Measurements from ENCODE around the gene UNK. TPM values are rescaled to one million over a fixed set of nuclear protein-coding genes. Genes with fewer than 3 reads are reported as not detected.
A peak's percentile ranks its signal among the peaks of the same experiment; 100 is the strongest.

Gene UNK
- total and polyA plus RNA-seq, 2 of the 13 experiments (the other 11 are each of a cell fraction or from before 2014, with no cell fraction given) = 31.6 to 33.0 TPM

DNA sequence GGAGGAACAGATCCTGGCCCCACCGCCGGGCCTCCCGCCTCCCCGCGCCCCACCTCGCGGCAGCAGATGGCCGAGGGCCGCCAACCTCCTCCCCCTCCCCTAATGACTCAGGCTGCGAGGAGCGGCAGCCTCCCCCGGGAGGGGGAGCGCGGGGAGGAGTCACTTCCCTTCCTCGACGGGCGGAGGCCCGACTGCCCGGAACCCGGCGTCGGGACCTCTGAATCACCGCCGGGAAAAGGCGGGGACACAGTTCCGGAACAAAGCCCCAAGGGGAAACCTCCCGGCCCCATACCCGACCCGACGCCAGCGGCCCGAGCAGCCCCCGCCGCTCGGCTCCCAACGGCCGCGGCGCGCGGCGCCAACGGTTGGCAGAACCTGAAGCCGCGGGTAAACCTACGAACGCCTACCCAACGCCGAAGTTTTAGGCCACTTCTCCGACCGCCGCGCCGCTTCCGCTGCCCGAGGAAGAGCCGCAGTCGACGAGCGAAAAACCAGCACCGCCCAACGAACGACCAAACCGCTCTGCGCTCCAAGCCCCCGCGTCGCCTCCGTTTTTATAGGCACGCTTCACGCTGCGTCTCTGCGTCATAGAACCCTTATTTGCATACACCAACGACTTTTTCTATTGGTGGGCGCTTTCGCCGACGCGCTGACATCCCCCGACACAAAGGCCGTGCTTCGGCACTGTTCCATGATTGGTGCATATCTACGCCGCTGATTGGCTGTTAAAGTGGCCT is 5.2 kb upstream of the UNK start (continued):
- TF ChIP-seq, protein P1, sequence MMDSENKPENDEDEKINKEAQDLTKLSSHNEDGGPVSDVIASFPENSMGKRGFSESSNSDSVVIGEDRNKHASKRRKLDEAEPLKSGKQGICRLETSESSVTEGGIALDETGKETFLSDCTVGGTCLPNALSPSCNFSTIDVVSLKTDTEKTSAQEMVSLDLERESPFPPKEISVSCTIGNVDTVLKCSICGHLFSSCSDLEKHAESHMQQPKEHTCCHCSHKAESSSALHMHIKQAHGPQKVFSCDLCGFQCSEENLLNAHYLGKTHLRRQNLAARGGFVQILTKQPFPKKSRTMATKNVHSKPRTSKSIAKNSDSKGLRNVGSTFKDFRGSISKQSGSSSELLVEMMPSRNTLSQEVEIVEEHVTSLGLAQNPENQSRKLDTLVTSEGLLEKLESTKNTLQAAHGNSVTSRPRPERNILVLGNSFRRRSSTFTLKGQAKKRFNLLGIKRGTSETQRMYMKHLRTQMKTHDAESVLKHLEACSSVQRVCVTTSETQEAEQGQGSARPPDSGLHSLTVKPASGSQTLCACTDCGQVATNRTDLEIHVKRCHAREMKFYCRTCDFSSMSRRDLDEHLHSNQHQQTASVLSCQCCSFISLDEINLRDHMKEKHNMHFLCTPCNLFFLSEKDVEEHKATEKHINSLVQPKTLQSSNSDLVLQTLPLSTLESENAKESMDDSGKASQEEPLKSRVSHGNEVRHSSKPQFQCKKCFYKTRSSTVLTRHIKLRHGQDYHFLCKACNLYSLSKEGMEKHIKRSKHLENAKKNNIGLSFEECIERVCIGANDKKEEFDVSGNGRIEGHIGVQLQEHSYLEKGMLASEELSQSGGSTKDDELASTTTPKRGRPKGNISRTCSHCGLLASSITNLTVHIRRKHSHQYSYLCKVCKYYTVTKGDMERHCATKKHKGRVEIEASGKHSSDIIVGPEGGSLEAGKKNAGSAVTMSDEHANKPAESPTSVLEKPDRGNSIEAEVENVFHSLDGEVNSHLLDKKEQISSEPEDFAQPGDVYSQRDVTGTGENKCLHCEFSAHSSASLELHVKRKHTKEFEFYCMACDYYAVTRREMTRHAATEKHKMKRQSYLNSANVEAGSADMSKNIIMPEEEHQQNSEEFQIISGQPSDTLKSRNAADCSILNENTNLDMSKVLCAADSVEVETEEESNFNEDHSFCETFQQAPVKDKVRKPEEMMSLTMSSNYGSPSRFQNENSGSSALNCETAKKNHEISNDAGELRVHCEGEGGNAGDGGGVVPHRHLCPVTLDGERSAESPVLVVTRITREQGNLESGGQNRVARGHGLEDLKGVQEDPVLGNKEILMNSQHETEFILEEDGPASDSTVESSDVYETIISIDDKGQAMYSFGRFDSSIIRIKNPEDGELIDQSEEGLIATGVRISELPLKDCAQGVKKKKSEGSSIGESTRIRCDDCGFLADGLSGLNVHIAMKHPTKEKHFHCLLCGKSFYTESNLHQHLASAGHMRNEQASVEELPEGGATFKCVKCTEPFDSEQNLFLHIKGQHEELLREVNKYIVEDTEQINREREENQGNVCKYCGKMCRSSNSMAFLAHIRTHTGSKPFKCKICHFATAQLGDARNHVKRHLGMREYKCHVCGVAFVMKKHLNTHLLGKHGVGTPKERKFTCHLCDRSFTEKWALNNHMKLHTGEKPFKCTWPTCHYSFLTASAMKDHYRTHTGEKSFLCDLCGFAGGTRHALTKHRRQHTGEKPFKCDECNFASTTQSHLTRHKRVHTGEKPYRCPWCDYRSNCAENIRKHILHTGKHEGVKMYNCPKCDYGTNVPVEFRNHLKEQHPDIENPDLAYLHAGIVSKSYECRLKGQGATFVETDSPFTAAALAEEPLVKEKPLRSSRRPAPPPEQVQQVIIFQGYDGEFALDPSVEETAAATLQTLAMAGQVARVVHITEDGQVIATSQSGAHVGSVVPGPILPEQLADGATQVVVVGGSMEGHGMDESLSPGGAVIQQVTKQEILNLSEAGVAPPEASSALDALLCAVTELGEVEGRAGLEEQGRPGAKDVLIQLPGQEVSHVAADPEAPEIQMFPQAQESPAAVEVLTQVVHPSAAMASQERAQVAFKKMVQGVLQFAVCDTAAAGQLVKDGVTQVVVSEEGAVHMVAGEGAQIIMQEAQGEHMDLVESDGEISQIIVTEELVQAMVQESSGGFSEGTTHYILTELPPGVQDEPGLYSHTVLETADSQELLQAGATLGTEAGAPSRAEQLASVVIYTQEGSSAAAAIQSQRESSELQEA (CRISPR knock-in tag; IDR thresholded peaks at IDR 0.05; ENCODE audit: not compliant biosample characterization) = peak; percentile 97
- TF ChIP-seq ZNF446 (CRISPR knock-in tag; IDR thresholded peaks at IDR 0.05) (peak; percentile 92), ZNF75D (CRISPR knock-in tag; IDR thresholded peaks at IDR 0.05; ENCODE audit: borderline replicate concordance) (0 out of 2 replicates have a peak, but pooled peaks have one; percentile 93), NFE2 (CRISPR knock-in tag; IDR thresholded peaks at IDR 0.05) (no peak), ZSCAN25 (CRISPR knock-in tag; IDR thresholded peaks at IDR 0.05) (peak; percentile 71; the same call in 1 of the 2 replicates), CHD2 (IDR thresholded peaks at IDR 0.05; ENCODE audit: low read depth, low read length) (peak; percentile 45; the same call in 1 of the 2 replicates), ZC3H4 (CRISPR knock-in tag; IDR thresholded peaks at IDR 0.05; ENCODE audit: borderline replicate concordance) (peak; percentile 53; the same call in 1 of the 2 replicates), NCOA2 (CRISPR knock-in tag; IDR thresholded peaks at IDR 0.05) (peak; percentile 72), KMT2A (CRISPR knock-in tag; IDR thresholded peaks at IDR 0.05) (peak; percentile 85; the same call in 1 of the 2 replicates)
- TF ChIP-seq, protein P2, sequence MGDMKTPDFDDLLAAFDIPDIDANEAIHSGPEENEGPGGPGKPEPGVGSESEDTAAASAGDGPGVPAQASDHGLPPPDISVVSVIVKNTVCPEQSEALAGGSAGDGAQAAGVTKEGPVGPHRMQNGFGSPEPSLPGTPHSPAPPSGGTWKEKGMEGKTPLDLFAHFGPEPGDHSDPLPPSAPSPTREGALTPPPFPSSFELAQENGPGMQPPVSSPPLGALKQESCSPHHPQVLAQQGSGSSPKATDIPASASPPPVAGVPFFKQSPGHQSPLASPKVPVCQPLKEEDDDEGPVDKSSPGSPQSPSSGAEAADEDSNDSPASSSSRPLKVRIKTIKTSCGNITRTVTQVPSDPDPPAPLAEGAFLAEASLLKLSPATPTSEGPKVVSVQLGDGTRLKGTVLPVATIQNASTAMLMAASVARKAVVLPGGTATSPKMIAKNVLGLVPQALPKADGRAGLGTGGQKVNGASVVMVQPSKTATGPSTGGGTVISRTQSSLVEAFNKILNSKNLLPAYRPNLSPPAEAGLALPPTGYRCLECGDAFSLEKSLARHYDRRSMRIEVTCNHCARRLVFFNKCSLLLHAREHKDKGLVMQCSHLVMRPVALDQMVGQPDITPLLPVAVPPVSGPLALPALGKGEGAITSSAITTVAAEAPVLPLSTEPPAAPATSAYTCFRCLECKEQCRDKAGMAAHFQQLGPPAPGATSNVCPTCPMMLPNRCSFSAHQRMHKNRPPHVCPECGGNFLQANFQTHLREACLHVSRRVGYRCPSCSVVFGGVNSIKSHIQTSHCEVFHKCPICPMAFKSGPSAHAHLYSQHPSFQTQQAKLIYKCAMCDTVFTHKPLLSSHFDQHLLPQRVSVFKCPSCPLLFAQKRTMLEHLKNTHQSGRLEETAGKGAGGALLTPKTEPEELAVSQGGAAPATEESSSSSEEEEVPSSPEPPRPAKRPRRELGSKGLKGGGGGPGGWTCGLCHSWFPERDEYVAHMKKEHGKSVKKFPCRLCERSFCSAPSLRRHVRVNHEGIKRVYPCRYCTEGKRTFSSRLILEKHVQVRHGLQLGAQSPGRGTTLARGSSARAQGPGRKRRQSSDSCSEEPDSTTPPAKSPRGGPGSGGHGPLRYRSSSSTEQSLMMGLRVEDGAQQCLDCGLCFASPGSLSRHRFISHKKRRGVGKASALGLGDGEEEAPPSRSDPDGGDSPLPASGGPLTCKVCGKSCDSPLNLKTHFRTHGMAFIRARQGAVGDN (CRISPR knock-in tag; IDR thresholded peaks at IDR 0.05) = peak; percentile 87
- TF ChIP-seq, protein P3, sequence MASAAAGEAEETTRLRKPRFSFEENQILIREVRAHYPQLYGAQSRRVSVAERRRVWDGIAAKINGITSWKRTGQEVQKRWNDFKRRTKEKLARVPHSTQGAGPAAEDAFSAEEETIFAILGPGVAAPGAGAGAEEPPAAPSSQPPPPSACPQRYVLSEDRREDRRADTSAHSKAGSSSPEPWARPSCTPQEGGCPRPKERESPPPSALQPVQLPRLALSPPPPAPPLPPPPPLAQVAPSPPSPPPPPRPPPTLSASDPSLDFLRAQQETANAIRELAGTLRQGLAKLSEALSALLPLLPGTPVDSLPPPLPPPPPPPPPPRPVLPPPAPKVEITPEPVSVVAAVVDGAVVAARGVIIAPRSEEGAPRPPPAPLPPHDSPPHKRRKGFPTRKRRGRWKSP (CRISPR knock-in tag; IDR thresholded peaks at IDR 0.05) = 0 out of 2 replicates have a peak, but pooled peaks have one; percentile 59
- TF ChIP-seq, protein P4, sequence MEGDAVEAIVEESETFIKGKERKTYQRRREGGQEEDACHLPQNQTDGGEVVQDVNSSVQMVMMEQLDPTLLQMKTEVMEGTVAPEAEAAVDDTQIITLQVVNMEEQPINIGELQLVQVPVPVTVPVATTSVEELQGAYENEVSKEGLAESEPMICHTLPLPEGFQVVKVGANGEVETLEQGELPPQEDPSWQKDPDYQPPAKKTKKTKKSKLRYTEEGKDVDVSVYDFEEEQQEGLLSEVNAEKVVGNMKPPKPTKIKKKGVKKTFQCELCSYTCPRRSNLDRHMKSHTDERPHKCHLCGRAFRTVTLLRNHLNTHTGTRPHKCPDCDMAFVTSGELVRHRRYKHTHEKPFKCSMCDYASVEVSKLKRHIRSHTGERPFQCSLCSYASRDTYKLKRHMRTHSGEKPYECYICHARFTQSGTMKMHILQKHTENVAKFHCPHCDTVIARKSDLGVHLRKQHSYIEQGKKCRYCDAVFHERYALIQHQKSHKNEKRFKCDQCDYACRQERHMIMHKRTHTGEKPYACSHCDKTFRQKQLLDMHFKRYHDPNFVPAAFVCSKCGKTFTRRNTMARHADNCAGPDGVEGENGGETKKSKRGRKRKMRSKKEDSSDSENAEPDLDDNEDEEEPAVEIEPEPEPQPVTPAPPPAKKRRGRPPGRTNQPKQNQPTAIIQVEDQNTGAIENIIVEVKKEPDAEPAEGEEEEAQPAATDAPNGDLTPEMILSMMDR (CRISPR knock-in tag; IDR thresholded peaks at IDR 0.05) = no peak

Measured in HepG2 (cell line).